CD4-positive, alpha-beta T cell (primary cell): ENCODE measurements around the gene ZNF699. TPM values are rescaled to one million over a fixed set of nuclear protein-coding genes. Genes with fewer than 3 reads are reported as not detected.
A peak's percentile ranks its signal among the peaks of the same experiment; 100 is the strongest.
"Not testable (repeated sequence)": the region's sequence is repeated elsewhere in the genome, so short reads cannot be mapped to it uniquely, and the experiment has no call there.

Source experiments
- ATAC-seq: fragments of 200-7000 bp; cut with Tn5 transposase; one replicate; pipeline ENCODE4 v1.10.0; 2022; ENCODE audit warnings: mild to moderate bottlenecking; ENCODE audit not compliant: poor library complexity
- CTCF ChIA-PET: fragments of 350-600 bp; sonication (Branson Sonifier 250); formaldehyde crosslinking; loops from one replicate; lab custom pipeline; 2021; ENCODE audit warnings: antibody characterized with exemption, inconsistent platforms; lab: Charles Lee
- POLR2A ChIA-PET: fragments of 350-600 bp; sonication (Branson Sonifier 250); formaldehyde crosslinking; loops from one replicate; lab custom pipeline; 2021; ENCODE audit warnings: antibody characterized with exemption, inconsistent platforms; lab: Charles Lee
- DNase-seq, 14 experiments: peaks; one replicate each; pipeline ENCODE4 v3.0.0-alpha.2; 2013 to 2020; ENCODE audit warnings: mixed read lengths in 2 of 14
- H3K27ac ChIP-seq, 2 donors: one replicate each; pipeline versions ENCODE4 v1.5.1 to v1.7.0; 2013; ENCODE audit warnings: low read length in 2 of 2, low read depth in 1 of 2, mild to moderate bottlenecking in 1 of 2
- H3K27me3 ChIP-seq, 2 experiments: 1 replicate in 1 of 2; 2 replicates in 1 of 2; pipeline versions ENCODE4 v1.6.1 to v1.7.0; 2013; ENCODE audit warnings: low read length in 2 of 2, control low read depth in 1 of 2, mild to moderate bottlenecking in 1 of 2, moderate library complexity in 1 of 2; ENCODE audit not compliant: insufficient read depth in 2 of 2, control insufficient read depth in 1 of 2
- H3K36me3 ChIP-seq: one replicate; pipeline ENCODE4 v1.6.1; 2013; ENCODE audit warnings: low read length, control low read depth; ENCODE audit not compliant: insufficient read depth
- H3K4me1 ChIP-seq: one replicate; pipeline ENCODE4 v1.6.1; 2013; ENCODE audit warnings: low read length, control low read depth; ENCODE audit not compliant: insufficient read depth
- H3K4me3 ChIP-seq: one replicate; pipeline ENCODE4 v1.5.1; 2013; ENCODE audit warnings: mild to moderate bottlenecking, low read length, moderate library complexity
- H3K9me3 ChIP-seq, 2 experiments: 1 replicate in 1 of 2; 2 replicates in 1 of 2; pipeline versions ENCODE4 v1.6.1 to v1.7.0; 2013; ENCODE audit warnings: low read length in 2 of 2, mild to moderate bottlenecking in 2 of 2, control low read depth in 1 of 2, moderate library complexity in 1 of 2; ENCODE audit not compliant: control insufficient read depth in 1 of 2, insufficient read depth in 1 of 2
- H3K27ac Mint-ChIP-seq: one replicate; pipeline ENCODE4 v1.8.0; 2020; ENCODE audit warnings: mixed read lengths
- H3K27me3 Mint-ChIP-seq: one replicate; pipeline ENCODE4 v1.8.0; 2021; ENCODE audit warnings: mixed read lengths
- H3K36me3 Mint-ChIP-seq: one replicate; pipeline ENCODE4 v1.8.0; 2021; ENCODE audit warnings: low read depth, mixed read lengths
- H3K4me1 Mint-ChIP-seq: one replicate; pipeline ENCODE4 v1.8.0; 2021; ENCODE audit warnings: low read depth, mixed read lengths
- H3K4me3 Mint-ChIP-seq: one replicate; pipeline ENCODE4 v1.8.0; 2020; ENCODE audit warnings: mild to moderate bottlenecking, mixed read lengths
- H3K9me3 Mint-ChIP-seq: one replicate; pipeline ENCODE4 v1.8.0; 2020; ENCODE audit warnings: mixed read lengths
- CTCF ChIP-seq: fragments of 200-600 bp; IDR thresholded peaks from one replicate; pipeline ENCODE4 v1.8.0; 2022; ENCODE audit warnings: antibody characterized with exemption, mild to moderate bottlenecking
- intact Hi-C, 2 experiments: fragments of 100-400 bp; cut with DNase I in 1 of 2; cut with micrococcal nuclease in 1 of 2; formaldehyde crosslinking; loops; one replicate each; pipeline versions ENCODE4 v1.15.1 to v1.9.0; 2023 to 2025; cut with DNase I, micrococcal nuclease
- total RNA-seq, 174 experiments: library from RNA in 2 of 174; stranded (reverse) in 2 of 174; gene quantifications; one replicate each; pipeline ENCODE4 v1.2.3 and lab custom pipeline; 2021 to 2026

The ZNF699 gene
- total RNA-seq, 2 experiments from 2014 or later, result 13.4 to 14.2 TPM

GRCh38 chr19:9321756-9322155 is 12.1 kb upstream of the ZNF699 start:
- Mint-ChIP-seq H3K9me3 (peaks cover 12% of the 10 kb centered on the region), H3K36me3 (peaks cover 43% of the 10 kb centered on the region), H3K4me1 (peaks cover 28% of the 10 kb centered on the region)
- Histone ChIP-seq H3K9me3 (peaks cover 12 to 39% of the 10 kb centered on the region in 2 experiments), H3K4me1 (peaks cover 25% of the 10 kb centered on the region)
- H3K27ac Mint-ChIP-seq, H3K27me3 ChIP-seq, H3K27me3 Mint-ChIP-seq, H3K4me3 ChIP-seq, DNase-seq, H3K27ac ChIP-seq, CTCF ChIA-PET, ATAC-seq, H3K4me3 Mint-ChIP-seq, H3K36me3 ChIP-seq: not testable (repeated sequence)
- POLR2A ChIA-PET, result interaction anchor here (1.3 to 2.6 kb wide), 2 partner anchors 12 to 113 kb away, joined by 5 to 16 read pairs; partner anchors contain the start of genes ZNF266 and ZNF699
- intact Hi-C loops, result loop anchor here (1.0 to 10.0 kb wide), 5 partner anchors 11 to 473 kb away; partner anchors contain the start of genes ZNF317 (in 1 of the 2), ZNF426 (in 1 of the 2) and ZNF562 (in 1 of the 2)

- POLR2A ChIA-PET, result no interaction called here
- TF ChIP-seq CTCF, result no peak
- peaks cover 40% of the 10 kb centered on the region for H3K36me3 Mint-ChIP-seq
- H3K4me1 ChIP-seq, result peaks cover 25% of the 10 kb centered on the region
- peaks cover 12 to 39% of the 10 kb centered on the region in 2 experiments for H3K9me3 ChIP-seq
- ATAC-seq (no peak), DNase-seq (peak in 1 of 14 experiments; percentile 19)
- H3K9me3 Mint-ChIP-seq, result peaks cover 12% of the 10 kb centered on the region
- H3K4me3 Mint-ChIP-seq, result no peak overlapping the region
- no peak overlapping the region for H3K27ac Mint-ChIP-seq
- H3K27me3 ChIP-seq, result no peaks in the 10 kb centered on the region
- CTCF ChIA-PET, result no interaction called here
- H3K36me3 ChIP-seq, result no peaks in the 10 kb centered on the region
- intact Hi-C loops, result loop anchor here (5.0 to 10.0 kb wide), 4 partner anchors 179 to 473 kb away; partner anchors contain the start of genes ZNF317 (in 1 of the 2), ZNF426 (in 1 of the 2) and ZNF562 (in 1 of the 2)
- H3K27ac ChIP-seq, result no peak overlapping the region
- no peak overlapping the region for H3K4me3 ChIP-seq
- H3K4me1 Mint-ChIP-seq, result peaks cover 28% of the 10 kb centered on the region
- no peaks in the 10 kb centered on the region for H3K27me3 Mint-ChIP-seq
These were observed 11.7 kb upstream of the ZNF699 start for GRCh38 chr19:9321338-9321737.

- Histone ChIP-seq H3K9me3 (peaks cover 7 to 24% of the 10 kb centered on the region in 2 experiments), H3K4me3 (no peak overlapping the region), H3K4me1 (peaks cover 13% of the 10 kb centered on the region), H3K27ac (no peak overlapping the region), H3K27me3 (no peaks in the 10 kb centered on the region), H3K36me3 (no peaks in the 10 kb centered on the region)
- Mint-ChIP-seq H3K27me3 (no peaks in the 10 kb centered on the region), H3K27ac (no peak overlapping the region), H3K36me3 (peaks cover 17% of the 10 kb centered on the region), H3K9me3 (peaks cover 5% of the 10 kb centered on the region), H3K4me3 (no peak overlapping the region), H3K4me1 (peaks cover 16% of the 10 kb centered on the region)
- CTCF ChIA-PET, result no interaction called here
- no peak for TF ChIP-seq CTCF
- no peak for DNase-seq
- intact Hi-C loops, result loop anchor here in 1 of 2 experiments (5.0 to 10.0 kb wide), 2 partner anchors 274 to 479 kb away; partner anchors contain the start of genes MBD3L1 and ZNF558
- POLR2A ChIA-PET, result no interaction called here
- no peak for ATAC-seq
These were observed 4.1 kb upstream of the ZNF699 start for GRCh38 chr19:9313756-9314155.
